Central memory CD4-positive, alpha-beta T cell (primary cell): ENCODE results near the gene KIF26B.

Experiments used
- DNase-seq: peaks from one replicate; pipeline ENCODE4 v3.0.0; 2022

The KIF26B gene

GRCh38 chr1:245608271-245608670 is 453.5 kb downstream of the KIF26B start:
- no peak for DNase-seq

- no peak for DNase-seq
Observed at GRCh38 chr1:245609354-245610150, 454.8 kb downstream of the KIF26B start.

GRCh38 chr1:245611251-245611650 is 456.5 kb downstream of the KIF26B start:
- DNase-seq: no peak

- DNase-seq: no peak
Observed at GRCh38 chr1:245614476-245614875, 459.7 kb downstream of the KIF26B start.

- no peak for DNase-seq
Observed at GRCh38 chr1:245615001-245615400, 460.2 kb downstream of the KIF26B start.

- no peak for DNase-seq
Observed at GRCh38 chr1:245621589-245621988, 466.8 kb downstream of the KIF26B start.

- no peak for DNase-seq
Observed at GRCh38 chr1:245622332-245623014, 467.7 kb downstream of the KIF26B start.

- no peak for DNase-seq
Observed at GRCh38 chr1:245641384-245641783, 486.6 kb downstream of the KIF26B start.

GRCh38 chr1:245645406-245645805 is 490.6 kb downstream of the KIF26B start:
- DNase-seq: no peak

GRCh38 chr1:245645894-245646293 is 491.1 kb downstream of the KIF26B start:
- no peak for DNase-seq

GRCh38 chr1:245648749-245649522 is 494.2 kb downstream of the KIF26B start:
- DNase-seq: no peak

GRCh38 chr1:245649666-245650065 is 494.9 kb downstream of the KIF26B start:
- DNase-seq: no peak

GRCh38 chr1:245650441-245650960 is 495.7 kb downstream of the KIF26B start:
- DNase-seq: no peak

- DNase-seq: no peak
Observed at GRCh38 chr1:245651093-245651492, 496.3 kb downstream of the KIF26B start.

- DNase-seq: no peak
Observed at GRCh38 chr1:245652116-245652515, 497.3 kb downstream of the KIF26B start.

GRCh38 chr1:245652660-245653427 is 498.1 kb downstream of the KIF26B start:
- DNase-seq: no peak

GRCh38 chr1:245654460-245655050 is 499.8 kb downstream of the KIF26B start:
- no peak for DNase-seq

GRCh38 chr1:245656189-245656717 is 501.5 kb downstream of the KIF26B start:
- DNase-seq: no peak

- no peak for DNase-seq
Observed at GRCh38 chr1:245657371-245657770, 502.6 kb downstream of the KIF26B start.

GRCh38 chr1:245663373-245663772 is 508.6 kb downstream of the KIF26B start:
- DNase-seq: no peak

- no peak for DNase-seq
Observed at GRCh38 chr1:245663841-245664240, 509.1 kb downstream of the KIF26B start.

- DNase-seq: no peak
Observed at GRCh38 chr1:245666412-245666811, 511.6 kb downstream of the KIF26B start.
